H9 (cell line): ENCODE data around the gene MS4A15. TPM values are rescaled to one million over a fixed set of nuclear protein-coding genes. Genes with fewer than 3 reads are reported as not detected.

Experiments used
- DNase-seq: peaks from one replicate; pipeline ENCODE4 v3.0.0-alpha.2; 2017
- H2AFZ ChIP-seq: one replicate; pipeline ENCODE4 v1.6.1; 2013; ENCODE audit warnings: mild to moderate bottlenecking, low read length, control low read depth, moderate library complexity
- H2AK5ac ChIP-seq: 2 replicates; pipeline ENCODE4 v1.6.1; 2013; ENCODE audit warnings: low read length, control low read depth, mixed read lengths; ENCODE audit not compliant: insufficient read length
- H2BK120ac ChIP-seq: one replicate; pipeline ENCODE4 v1.6.1; 2013; ENCODE audit warnings: low read depth, mild to moderate bottlenecking, low read length, control low read depth, inconsistent platforms; ENCODE audit not compliant: poor library complexity, severe bottlenecking
- H2BK12ac ChIP-seq: 2 replicates; pipeline ENCODE4 v1.6.1; 2013; ENCODE audit warnings: low read length, control low read depth, mixed read lengths, low read depth; ENCODE audit not compliant: insufficient read length
- H2BK15ac ChIP-seq: 2 replicates; pipeline ENCODE4 v1.6.1; 2013; ENCODE audit warnings: low read depth, low read length, control low read depth
- H2BK20ac ChIP-seq: one replicate; pipeline ENCODE4 v1.6.1; 2013; ENCODE audit warnings: low read depth, mild to moderate bottlenecking, low read length, control low read depth, inconsistent platforms; ENCODE audit not compliant: poor library complexity, severe bottlenecking
- H2BK5ac ChIP-seq: 2 replicates; pipeline ENCODE4 v1.6.1; 2013; ENCODE audit warnings: low read length, control low read depth, mixed read lengths; ENCODE audit not compliant: insufficient read length
- H3K14ac ChIP-seq: 2 replicates; pipeline ENCODE4 v1.6.1; 2013; ENCODE audit warnings: low read length, control low read depth; ENCODE audit not compliant: insufficient read depth
- H3K18ac ChIP-seq: 2 replicates; pipeline ENCODE4 v1.6.1; 2013; ENCODE audit warnings: low read depth, mild to moderate bottlenecking, mixed read lengths, low read length, control low read depth; ENCODE audit not compliant: insufficient read length
- H3K23ac ChIP-seq: 2 replicates; pipeline ENCODE4 v1.6.1; 2013; ENCODE audit warnings: low read length, control low read depth, mixed read lengths, low read depth; ENCODE audit not compliant: insufficient read length
- H3K23me2 ChIP-seq: 2 replicates; pipeline ENCODE4 v1.6.1; 2013; ENCODE audit warnings: low read depth, mild to moderate bottlenecking, mixed read lengths, low read length, control low read depth; ENCODE audit not compliant: insufficient read length, poor library complexity, severe bottlenecking
- H3K27ac ChIP-seq: 2 replicates; pipeline ENCODE4 v1.5.1; 2013; ENCODE audit warnings: low read length, control low read depth, mixed read lengths, low read depth; ENCODE audit not compliant: insufficient read length
- H3K27me3 ChIP-seq: 2 replicates; pipeline ENCODE4 v1.6.1; 2013; ENCODE audit warnings: low read length, control low read depth, inconsistent platforms; ENCODE audit not compliant: insufficient read depth
- H3K4ac ChIP-seq: 2 replicates; pipeline ENCODE4 v1.6.1; 2013; ENCODE audit warnings: low read depth, mild to moderate bottlenecking, control low read depth, inconsistent platforms, low read length, moderate library complexity
- H3K4me1 ChIP-seq: 2 replicates; pipeline ENCODE4 v1.6.1; 2013; ENCODE audit warnings: low read length, control low read depth, inconsistent platforms; ENCODE audit not compliant: insufficient read depth
- H3K4me2 ChIP-seq: 2 replicates; pipeline ENCODE4 v1.6.1; 2013; ENCODE audit warnings: low read length, control low read depth, mixed read lengths; ENCODE audit not compliant: insufficient read length, insufficient read depth
- H3K56ac ChIP-seq: 2 replicates; pipeline ENCODE4 v1.6.1; 2013; ENCODE audit warnings: low read depth, mild to moderate bottlenecking, mixed read lengths, low read length, control low read depth; ENCODE audit not compliant: insufficient read length
- H3K79me1 ChIP-seq: 2 replicates; pipeline ENCODE4 v1.6.1; 2013; ENCODE audit warnings: low read depth, mild to moderate bottlenecking, moderate library complexity, low read length, control low read depth, inconsistent platforms; ENCODE audit not compliant: insufficient read depth, poor library complexity, severe bottlenecking
- H3K79me2 ChIP-seq: 2 replicates; pipeline ENCODE4 v1.6.1; 2013; ENCODE audit warnings: low read length, control low read depth, inconsistent platforms; ENCODE audit not compliant: insufficient read depth
- H3K9ac ChIP-seq: 2 replicates; pipeline ENCODE4 v1.6.1; 2013; ENCODE audit warnings: low read length, control low read depth, mixed read lengths; ENCODE audit not compliant: insufficient read length; ENCODE audit errors: extremely low read depth
- H3K9me3 ChIP-seq: one replicate; pipeline ENCODE4 v1.6.1; 2013; ENCODE audit warnings: low read depth, low read length, inconsistent platforms; ENCODE audit not compliant: control insufficient read depth
- H3T11ph ChIP-seq: one replicate; pipeline ENCODE4 v1.6.1; 2013; ENCODE audit warnings: mild to moderate bottlenecking, low read length, control low read depth, inconsistent platforms
- H4K20me1 ChIP-seq: one replicate; pipeline ENCODE4 v1.6.1; 2013; ENCODE audit not compliant: control insufficient read depth, insufficient read length, insufficient read depth
- H4K5ac ChIP-seq: 2 replicates; pipeline ENCODE4 v1.6.1; 2013; ENCODE audit warnings: low read depth, mild to moderate bottlenecking, mixed read lengths, low read length, control low read depth; ENCODE audit not compliant: insufficient read length
- H4K8ac ChIP-seq: replicated peaks from 2 replicates; pipeline ENCODE4 v1.6.1; 2013; ENCODE audit warnings: low read length, control low read depth, mixed read lengths, low read depth; ENCODE audit not compliant: insufficient read length
- H4K91ac ChIP-seq: 2 replicates; pipeline ENCODE4 v1.6.1; 2013; ENCODE audit warnings: low read depth, mild to moderate bottlenecking, moderate library complexity, mixed read lengths, low read length, control low read depth; ENCODE audit not compliant: insufficient read length
- H3K27ac Mint-ChIP-seq, 3 experiments: 2 replicates in 2 of 3; 3 replicates in 1 of 3; pipeline ENCODE4 v1.8.0; 2020 to 2021; ENCODE audit warnings: mixed read lengths in 3 of 3, mild to moderate bottlenecking in 1 of 3, moderate library complexity in 1 of 3
- H3K27me3 Mint-ChIP-seq: 2 replicates; pipeline ENCODE4 v1.8.0; 2021; ENCODE audit warnings: low read depth, mild to moderate bottlenecking, moderate library complexity, mixed read lengths
- H3K36me3 Mint-ChIP-seq, 3 experiments: 2 replicates in 2 of 3; 3 replicates in 1 of 3; pipeline ENCODE4 v1.8.0; 2020 to 2021; ENCODE audit warnings: low read depth in 3 of 3, mixed read lengths in 3 of 3; ENCODE audit not compliant: insufficient read depth in 1 of 3
- H3K4me1 Mint-ChIP-seq, 2 experiments: 2 replicates each; pipeline ENCODE4 v1.8.0; 2020; ENCODE audit warnings: mixed read lengths in 2 of 2
- H3K4me3 Mint-ChIP-seq, 2 experiments: 2 replicates in 1 of 2; 3 replicates in 1 of 2; pipeline ENCODE4 v1.8.0; 2020 to 2021; ENCODE audit warnings: mild to moderate bottlenecking in 2 of 2, mixed read lengths in 2 of 2, moderate library complexity in 1 of 2
- H3K9me3 Mint-ChIP-seq, 2 experiments: 2 replicates in 1 of 2; 3 replicates in 1 of 2; pipeline ENCODE4 v1.8.0; 2020; ENCODE audit warnings: mild to moderate bottlenecking in 2 of 2, mixed read lengths in 2 of 2, moderate library complexity in 1 of 2
- WGBS: extraction: QIAGEN DNeasy Blood & Tissue Kit; methylation state at CpG from one replicate; pipeline ENCODE4 v1.1.7; 2013; ENCODE audit warnings: missing lambda C conversion rate, low lambda C conversion rate, mixed read lengths; ENCODE audit not compliant: insufficient read length; ENCODE audit errors: extremely low coverage; 5-methylcytosine and 5-hydroxymethylcytosine counted together
- total RNA-seq: library from RNA; stranded (reverse); gene quantifications from 2 replicates; pipeline ENCODE4 v1.2.1, GENCODE V29; 2021
- TF ChIP-seq, protein P1 (sequence below): fragments of 200-600 bp; sonication (generic); conservative IDR thresholded peaks from 3 replicates; pipeline ENCODE4 v1.8.0; 2021; ENCODE audit warnings: antibody characterized with exemption, mild to moderate bottlenecking

Gene MS4A15
- total RNA-seq, 1 experiment from 2014 or later: 0.11 TPM

DNA sequence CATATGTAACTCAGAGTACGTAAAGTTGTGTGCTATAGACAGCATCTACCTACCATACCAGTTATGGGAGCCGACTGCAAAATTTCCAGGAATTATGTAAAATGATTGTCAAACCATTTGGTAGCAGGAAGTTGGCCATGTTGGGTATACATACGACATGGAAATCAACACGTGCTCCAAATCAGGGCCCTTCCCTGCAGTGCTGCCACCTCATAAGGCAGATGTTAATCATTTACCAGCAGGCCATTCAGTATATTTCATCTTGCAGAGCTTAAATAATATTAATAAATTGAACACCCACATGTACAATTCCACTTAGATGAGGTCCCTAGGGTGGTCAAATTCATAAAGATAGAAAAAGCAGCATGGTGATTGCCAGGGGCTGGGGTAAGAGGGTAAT, 22.4 kb upstream of the MS4A15 start:
- Mint-ChIP-seq H3K27me3 (peaks cover 5% of the 10 kb centered on the region), H3K27ac (no peak overlapping the region), H3K9me3 (no peaks in the 10 kb centered on the region), H3K4me1 (peaks cover 0 to 3% of the 10 kb centered on the region in 2 experiments; a peak in 2 of 4 replicates), H3K36me3 (no peaks in the 10 kb centered on the region), H3K4me3 (no peak overlapping the region)
- no peak overlapping the region for H3K4me2 ChIP-seq
- WGBS: no CpG with 5 or more reads among the region's 4 CpGs
- no peaks in the 10 kb centered on the region for H3K79me2 ChIP-seq
- H3K14ac ChIP-seq: no peak overlapping the region
- no peak overlapping the region for H3K23ac ChIP-seq
- H3K9ac ChIP-seq: no peak overlapping the region
- no peak overlapping the region for H2AFZ ChIP-seq
- H2BK120ac ChIP-seq: no peak overlapping the region
- no peak overlapping the region for H4K91ac ChIP-seq
- no peaks in the 10 kb centered on the region for H4K20me1 ChIP-seq
- no peaks in the 10 kb centered on the region for H3K23me2 ChIP-seq
- H3K4me1 ChIP-seq: no peaks in the 10 kb centered on the region
- no peak overlapping the region for H2BK15ac ChIP-seq
- no peaks in the 10 kb centered on the region for H3K9me3 ChIP-seq
- H2BK12ac ChIP-seq: no peak overlapping the region
- no peak overlapping the region for H2BK20ac ChIP-seq
- no peak overlapping the region for H2BK5ac ChIP-seq
- H4K5ac ChIP-seq: no peak overlapping the region
- no peak for DNase-seq
- no peak overlapping the region for H3K56ac ChIP-seq
- H2AK5ac ChIP-seq: no peak overlapping the region
- no peak overlapping the region for H3T11ph ChIP-seq
- H4K8ac ChIP-seq: no peak overlapping the region
- TF ChIP-seq, protein P1, sequence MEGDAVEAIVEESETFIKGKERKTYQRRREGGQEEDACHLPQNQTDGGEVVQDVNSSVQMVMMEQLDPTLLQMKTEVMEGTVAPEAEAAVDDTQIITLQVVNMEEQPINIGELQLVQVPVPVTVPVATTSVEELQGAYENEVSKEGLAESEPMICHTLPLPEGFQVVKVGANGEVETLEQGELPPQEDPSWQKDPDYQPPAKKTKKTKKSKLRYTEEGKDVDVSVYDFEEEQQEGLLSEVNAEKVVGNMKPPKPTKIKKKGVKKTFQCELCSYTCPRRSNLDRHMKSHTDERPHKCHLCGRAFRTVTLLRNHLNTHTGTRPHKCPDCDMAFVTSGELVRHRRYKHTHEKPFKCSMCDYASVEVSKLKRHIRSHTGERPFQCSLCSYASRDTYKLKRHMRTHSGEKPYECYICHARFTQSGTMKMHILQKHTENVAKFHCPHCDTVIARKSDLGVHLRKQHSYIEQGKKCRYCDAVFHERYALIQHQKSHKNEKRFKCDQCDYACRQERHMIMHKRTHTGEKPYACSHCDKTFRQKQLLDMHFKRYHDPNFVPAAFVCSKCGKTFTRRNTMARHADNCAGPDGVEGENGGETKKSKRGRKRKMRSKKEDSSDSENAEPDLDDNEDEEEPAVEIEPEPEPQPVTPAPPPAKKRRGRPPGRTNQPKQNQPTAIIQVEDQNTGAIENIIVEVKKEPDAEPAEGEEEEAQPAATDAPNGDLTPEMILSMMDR: no peak
- H3K18ac ChIP-seq: no peak overlapping the region
- H3K27ac ChIP-seq: no peak overlapping the region
- no peak overlapping the region for H3K4ac ChIP-seq
- H3K79me1 ChIP-seq: no peaks in the 10 kb centered on the region
- H3K27me3 ChIP-seq: no peaks in the 10 kb centered on the region
